AG08396 (cell line): ENCODE data around the gene MEGF11.

ENCODE experiments used
- DNase-seq: peaks from one replicate; pipeline ENCODE4 v3.0.0; 2012; ENCODE audit warnings: low spot score, mixed read lengths

Gene MEGF11

GRCh38 chr15:65916664-65917406, 336.7 kb downstream of the MEGF11 start:
- DNase-seq: peak; percentile 85

- no peak for DNase-seq
Measured at GRCh38 chr15:65916041-65916663, 337.4 kb downstream of the MEGF11 start.

DNA sequence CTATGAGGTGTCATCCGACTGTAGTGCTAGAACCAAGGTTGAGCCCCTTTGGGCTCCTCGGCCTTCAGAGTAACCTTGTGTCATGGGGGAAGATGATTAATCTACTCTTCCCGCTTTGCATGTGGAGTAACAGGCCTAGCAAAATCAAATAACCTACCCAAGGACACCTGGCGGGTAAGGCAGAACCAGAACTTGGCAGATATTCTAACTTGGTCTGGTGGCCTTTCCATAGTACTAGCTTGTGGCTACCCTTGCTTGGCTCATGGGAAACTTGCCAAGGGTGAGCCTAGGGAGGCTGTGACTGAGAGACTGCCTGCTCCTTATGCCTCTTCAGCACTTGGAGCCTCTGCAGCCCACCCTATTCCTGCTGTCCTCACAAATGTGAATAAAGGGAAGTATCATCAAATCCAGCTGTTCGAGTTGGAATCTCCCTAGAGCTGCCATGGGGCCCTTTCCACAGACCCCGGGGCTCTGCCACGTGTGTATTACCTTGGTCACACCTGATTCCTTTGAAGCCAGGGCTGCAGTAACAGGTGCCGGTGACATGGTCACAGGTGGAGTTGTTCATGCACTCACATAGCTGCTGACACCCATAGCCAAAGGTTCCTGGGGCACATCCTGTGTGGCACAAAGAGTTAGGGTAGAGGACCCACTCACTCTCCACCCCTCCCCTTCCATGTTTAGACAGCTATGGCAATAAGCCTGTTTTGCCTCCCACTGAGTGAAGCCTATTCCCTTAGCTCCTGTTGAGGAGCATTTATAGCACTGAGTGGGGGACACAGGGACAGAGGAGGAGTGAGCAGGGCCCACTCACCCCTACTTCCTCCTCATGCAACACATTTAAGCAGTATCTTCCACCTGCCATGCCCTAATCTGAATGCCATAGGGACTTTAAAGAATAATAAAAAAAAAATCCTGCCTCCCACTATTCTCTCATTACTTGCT, 338.3 kb downstream of the MEGF11 start:
- DNase-seq: no peak

DNA sequence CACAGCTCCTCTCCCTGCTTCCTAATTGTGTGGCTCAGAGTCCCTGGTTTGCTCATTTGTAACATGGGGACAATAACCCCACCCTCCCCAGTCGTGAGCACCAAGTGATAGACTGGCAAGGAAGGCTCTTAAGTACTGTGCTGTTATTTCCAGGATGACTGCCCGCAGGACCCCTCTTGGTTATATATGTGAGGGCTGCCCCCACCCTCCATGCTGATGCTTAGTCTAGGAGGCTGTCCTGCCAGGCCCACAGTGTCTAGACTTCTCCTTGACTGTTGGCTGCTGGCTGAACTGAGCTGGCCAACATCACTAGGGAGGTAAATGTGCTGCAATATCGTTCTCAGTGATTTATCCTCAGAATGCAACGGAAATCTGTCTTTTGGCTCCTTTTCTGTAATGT, 339.2 kb downstream of the MEGF11 start:
- no peak for DNase-seq

DNA sequence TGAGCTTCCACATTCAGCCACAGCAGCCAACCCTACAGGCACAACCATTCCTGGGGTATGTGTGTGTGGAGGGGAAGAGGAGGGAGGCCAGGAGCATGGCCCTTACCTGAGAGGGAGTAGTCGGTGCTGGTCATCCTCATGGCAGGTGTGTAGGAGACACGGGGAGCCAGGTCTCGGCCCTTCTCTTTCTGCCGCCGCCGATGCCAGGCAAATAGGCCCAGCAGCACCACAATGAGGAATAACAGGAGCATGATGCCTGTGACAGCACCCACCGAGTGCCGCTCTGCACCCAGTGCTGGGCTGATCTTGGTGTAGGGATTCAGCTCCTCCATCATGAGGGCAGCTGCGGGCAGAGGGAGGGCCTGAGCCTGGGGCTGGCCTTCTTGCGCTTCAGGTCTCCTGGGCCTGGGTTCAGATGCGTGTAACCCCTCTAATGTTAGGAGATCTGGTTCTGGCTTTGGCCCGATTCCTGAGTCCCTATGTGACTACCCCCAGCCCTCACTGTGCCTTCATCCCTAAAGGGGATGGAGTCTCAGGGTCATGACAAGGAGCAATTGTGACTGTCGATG, 339.8 kb downstream of the MEGF11 start:
- no peak for DNase-seq

DNA sequence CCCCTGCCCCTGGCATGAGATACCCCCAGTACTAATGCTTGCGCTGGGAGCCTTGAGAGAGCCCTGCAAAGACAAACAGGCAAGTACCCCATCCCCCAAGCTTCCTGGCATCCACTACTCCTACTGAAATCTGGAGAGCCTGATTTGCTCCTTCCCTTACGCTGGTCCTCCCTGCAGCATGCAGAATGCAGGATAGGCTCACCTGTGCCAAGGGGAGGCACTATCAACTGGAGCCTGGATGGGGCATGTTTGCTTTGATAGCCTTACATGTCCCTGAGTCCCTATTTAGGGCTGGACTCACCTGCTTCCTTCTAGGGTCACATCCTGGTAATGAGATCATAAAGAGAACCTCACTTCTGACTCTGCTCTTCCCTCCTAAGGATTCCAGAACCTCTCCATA, 341.3 kb downstream of the MEGF11 start:
- DNase-seq: no peak

GRCh38 chr15:65910341-65910740, 343.2 kb downstream of the MEGF11 start:
- DNase-seq: no peak

DNA sequence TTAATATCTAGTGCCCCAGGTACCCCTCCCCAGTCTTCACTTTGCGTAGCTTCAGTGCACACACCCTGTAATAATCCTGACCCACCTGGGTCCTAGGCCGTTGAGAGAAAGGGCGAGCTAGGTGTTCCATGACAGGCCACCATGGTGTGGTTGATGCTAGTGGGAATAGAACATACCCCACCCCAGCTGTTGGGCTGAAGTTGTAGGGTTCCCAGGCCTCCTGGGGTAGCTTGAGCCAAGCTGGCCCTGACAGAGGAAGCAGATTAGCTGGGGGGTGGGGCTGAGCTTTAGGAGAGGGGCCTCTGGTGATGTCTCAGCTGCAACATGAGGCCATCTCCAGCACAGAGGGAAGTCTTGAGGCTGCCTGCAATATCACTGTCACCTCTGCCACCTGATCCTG, 343.7 kb downstream of the MEGF11 start:
- no peak for DNase-seq

DNA sequence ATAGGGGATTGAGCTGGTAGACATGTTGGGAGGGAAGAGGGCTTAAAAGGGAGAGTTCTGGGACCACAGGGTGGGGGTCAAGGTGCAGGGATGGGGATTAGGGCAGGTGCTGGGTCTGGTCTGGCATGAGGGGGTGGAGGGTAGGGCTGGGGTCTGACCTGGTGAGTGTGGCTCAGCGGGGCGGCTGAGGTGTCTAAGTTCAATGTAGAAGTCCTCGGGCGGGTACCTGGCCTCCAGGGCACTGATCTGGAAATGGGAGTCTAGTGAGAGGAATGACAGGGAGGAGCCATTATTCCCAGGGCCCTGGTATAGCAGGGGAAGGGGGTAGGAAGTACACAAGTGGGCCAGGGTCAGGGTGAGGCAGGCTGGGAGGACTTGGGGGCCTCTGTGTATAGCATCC, 344.7 kb downstream of the MEGF11 start:
- DNase-seq: peak; percentile 0

DNA sequence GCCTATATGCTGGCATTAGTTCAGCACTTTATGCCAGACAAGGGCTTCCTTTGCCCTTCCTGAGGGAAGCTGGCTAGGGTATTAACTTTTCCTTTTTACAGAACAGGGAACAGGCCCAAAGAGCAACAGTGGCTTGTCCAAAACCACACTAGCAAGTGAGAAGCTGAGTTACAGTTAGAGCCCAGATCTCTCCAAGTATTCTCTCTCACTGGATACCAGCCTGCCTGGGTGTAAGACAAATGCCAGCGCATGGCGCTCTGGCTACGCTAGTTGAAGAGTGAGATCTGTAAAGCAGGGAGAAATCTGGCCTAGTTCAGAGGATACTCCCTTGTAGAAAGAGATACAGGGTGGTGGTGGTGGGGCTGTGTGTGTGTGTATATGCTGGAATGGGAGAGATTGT, 345.9 kb downstream of the MEGF11 start:
- DNase-seq: peak; percentile 1

- DNase-seq: peak; percentile 2
Measured at GRCh38 chr15:65906396-65906795, 347.2 kb downstream of the MEGF11 start.

GRCh38 chr15:65904301-65904700, 349.2 kb downstream of the MEGF11 start:
- no peak for DNase-seq

DNA sequence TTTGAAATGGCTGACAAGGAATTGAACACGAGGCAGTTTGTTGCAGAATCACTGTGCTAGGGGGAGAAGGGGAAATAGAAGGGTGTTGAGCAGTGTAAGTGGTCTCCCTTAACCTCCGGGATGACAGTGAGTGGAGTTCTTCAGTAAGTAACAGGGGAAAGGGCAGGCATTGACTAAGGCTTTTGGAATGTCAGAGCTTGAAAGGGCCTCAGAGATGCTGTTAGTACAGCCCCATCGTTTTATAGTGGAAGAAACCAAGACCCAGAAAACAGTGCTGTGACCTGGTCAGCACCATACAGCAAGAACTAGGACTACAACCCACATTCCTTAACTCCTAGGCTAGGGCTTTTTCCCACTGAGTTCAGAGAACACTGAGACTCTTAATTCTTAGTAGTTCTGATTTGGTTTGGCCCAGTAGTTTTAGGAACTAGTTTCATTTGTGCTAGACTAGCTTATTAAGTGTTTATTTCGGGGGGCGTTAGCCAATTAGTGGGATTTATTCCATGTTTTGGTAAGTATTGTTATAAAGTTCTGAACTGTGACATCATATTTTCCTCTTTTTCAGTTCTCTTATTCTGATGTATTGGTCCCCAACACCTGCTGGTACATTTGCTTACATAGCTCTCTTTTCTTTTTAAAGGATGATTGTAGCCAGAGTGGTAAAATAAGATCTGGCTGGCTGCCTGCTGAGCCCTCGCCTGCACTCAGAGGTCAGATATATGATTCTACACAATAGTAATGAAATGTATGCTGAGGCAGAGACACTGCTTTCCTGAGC, 350.1 kb downstream of the MEGF11 start:
- peak; percentile 23 for DNase-seq

GRCh38 chr15:65902373-65902772, 351.2 kb downstream of the MEGF11 start:
- DNase-seq: no peak

DNA sequence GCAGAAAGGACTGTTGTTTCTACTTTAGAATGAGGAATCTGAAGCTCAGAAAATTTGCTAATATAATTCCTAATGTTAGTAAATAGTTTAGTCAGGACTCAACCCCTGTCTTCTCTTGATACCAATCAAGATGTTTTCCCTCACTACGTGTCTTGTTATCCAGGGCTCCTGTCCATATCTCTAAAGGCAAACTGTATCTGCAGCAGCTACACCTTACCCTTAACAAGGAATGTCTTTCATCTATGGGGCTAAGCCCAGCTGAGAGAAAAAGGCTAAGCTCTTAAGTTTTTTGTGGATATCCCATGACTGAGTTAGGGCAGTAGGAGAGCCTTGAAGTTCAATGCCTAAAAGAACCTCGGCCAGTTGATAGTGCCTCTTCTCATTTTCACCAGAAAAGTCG, 351.7 kb downstream of the MEGF11 start:
- no peak for DNase-seq

DNA sequence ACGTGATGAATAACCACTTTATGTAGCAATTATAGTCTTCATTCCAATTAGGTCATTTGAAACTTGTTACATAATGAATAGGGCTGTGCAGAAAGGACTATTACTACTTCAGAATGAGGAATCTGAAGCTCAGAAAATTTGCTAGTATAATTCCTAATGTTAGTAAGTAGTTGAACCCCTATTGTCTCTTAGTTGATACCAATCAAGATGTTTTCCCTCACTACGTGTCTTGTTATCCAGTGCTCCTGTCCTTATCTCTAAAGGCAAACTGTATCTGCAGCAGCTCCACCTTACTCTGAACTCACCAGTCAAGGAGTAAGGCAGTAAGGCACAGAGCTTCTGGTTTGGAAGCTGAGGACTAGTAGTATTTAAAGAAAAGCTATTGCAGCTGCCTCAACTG, 352.2 kb downstream of the MEGF11 start:
- DNase-seq: no peak

- DNase-seq: no peak
Measured at GRCh38 chr15:65900488-65900887, 353.1 kb downstream of the MEGF11 start.

DNA sequence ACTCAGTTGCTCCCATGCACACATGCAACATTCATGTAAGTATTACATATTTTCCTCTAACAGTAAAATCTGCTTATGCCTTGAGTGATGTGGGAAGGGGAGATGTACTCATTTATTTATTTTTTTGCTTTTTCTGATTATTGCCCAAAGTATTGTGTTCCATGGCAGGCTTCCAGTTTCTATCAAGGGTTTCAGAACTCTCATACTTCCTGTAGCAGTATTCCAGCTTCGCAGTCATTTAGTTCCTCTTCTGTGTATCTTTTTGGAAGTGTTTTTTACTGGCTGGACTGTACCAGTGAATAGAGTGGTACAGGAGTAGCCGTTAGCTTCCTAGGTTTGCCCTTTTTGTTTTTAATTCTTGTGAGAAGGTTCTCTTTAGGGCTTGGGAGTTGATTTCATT, 357.3 kb downstream of the MEGF11 start:
- DNase-seq: no peak

DNA sequence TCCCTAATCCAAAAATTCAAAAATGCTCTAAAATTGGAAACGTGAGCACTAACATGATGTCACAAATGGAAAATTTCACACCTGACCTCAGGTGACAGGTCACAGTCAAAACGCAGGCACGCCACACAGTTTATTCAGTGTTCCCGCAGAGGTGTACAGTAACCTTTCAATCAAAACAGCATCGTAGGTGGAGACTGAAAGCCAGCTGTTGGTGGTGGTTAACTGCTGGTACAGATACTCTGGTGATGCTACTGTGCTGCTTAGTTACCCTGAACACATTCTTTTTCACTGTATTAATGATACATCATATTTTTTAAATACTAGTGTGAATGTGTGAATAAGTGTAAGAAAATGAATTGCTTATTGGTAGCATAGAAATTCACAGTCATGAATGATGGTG, 360.5 kb downstream of the MEGF11 start:
- DNase-seq: no peak

DNA sequence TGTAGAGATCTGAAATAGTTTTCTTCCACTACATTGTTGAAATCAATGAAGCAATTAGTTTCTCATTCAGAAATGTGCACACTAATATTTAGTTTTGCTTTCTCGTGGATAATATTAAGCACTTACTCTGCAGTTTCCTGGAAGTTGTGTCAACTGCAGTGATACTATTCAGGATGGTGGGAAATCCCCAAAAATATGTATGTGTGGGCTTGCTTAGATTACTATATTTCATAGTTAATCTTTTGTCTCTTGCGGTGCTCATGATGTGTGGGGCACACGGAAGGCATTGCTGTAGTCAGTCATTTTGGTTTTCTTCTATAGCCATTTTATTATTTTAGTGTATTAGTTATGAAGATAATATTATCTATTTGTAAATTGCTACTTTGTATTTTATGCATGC, 364.6 kb downstream of the MEGF11 start:
- no peak for DNase-seq

DNA sequence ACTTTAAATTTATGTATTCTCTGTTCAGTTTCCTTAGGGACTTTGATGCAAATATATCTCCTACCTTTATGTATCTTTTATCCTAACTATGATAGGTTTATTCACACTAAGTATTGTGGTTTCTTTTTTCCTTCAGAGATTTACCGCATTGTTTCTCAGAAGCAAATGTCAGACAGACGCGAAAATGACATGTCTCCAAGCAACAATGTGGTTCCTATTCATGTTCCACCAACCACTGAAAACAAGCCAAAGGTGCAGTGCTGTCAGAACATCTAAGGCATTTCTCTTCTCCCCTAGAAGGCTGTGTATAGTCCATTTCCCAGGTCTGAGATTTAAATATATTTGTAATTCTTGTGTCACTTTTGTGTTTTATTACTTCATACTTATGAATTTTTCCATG, 366.0 kb downstream of the MEGF11 start:
- DNase-seq: no peak
